Gastrocnemius medialis (tissue), 4 donors: ENCODE results near the gene ALDH3A2.

Experiments used
- CTCF ChIP-seq, 5 experiments: fragments of 450-650 bp in 3 of 5; fragments of 200-600 bp in 2 of 5; sonication (generic) in 2 of 5; IDR thresholded peaks in 4 of 5; conservative IDR thresholded peaks in 1 of 5; 1 replicate in 4 of 5; 2 replicates in 1 of 5; pipeline ENCODE4 v1.5.1; 2016 to 2019; ENCODE audit warnings: antibody characterized with exemption in 5 of 5, mild to moderate bottlenecking in 3 of 5, moderate library complexity in 3 of 5
- POLR2A ChIP-seq, 2 donors: fragments of 450-650 bp; IDR thresholded peaks; one replicate each; pipeline ENCODE4 v1.6.1; 2017; ENCODE audit warnings: antibody characterized with exemption in 2 of 2, mild to moderate bottlenecking in 2 of 2, moderate library complexity in 2 of 2

- TF ChIP-seq CTCF (IDR thresholded peaks at IDR 0.05 in 4 of 5, conservative IDR thresholded peaks at IDR 0.05 in 1 of 5) (no peak), POLR2A (IDR thresholded peaks at IDR 0.05) (no peak)
Measured at GRCh38 chr17:19671433-19671832, 22.9 kb downstream of the ALDH3A2 start.
